Nephron (organoid): ENCODE data around the gene SEMA5A.

ENCODE experiments used
- H3K27ac Mint-ChIP-seq, 3 experiments: 2 replicates each; pipeline ENCODE4 v1.8.0; 2020; ENCODE audit warnings: mixed read lengths in 3 of 3, mild to moderate bottlenecking in 2 of 3, moderate library complexity in 1 of 3
- H3K27me3 Mint-ChIP-seq: 2 replicates; pipeline ENCODE4 v1.8.0; 2021; ENCODE audit warnings: low read depth, mild to moderate bottlenecking, moderate library complexity, mixed read lengths
- H3K36me3 Mint-ChIP-seq: 2 replicates; pipeline ENCODE4 v1.8.0; 2020; ENCODE audit warnings: low read depth, mixed read lengths
- H3K4me1 Mint-ChIP-seq: 2 replicates; pipeline ENCODE4 v1.8.0; 2020; ENCODE audit warnings: mixed read lengths
- H3K4me3 Mint-ChIP-seq, 3 experiments: 2 replicates each; pipeline ENCODE4 v1.8.0; 2020; ENCODE audit warnings: mild to moderate bottlenecking in 3 of 3, mixed read lengths in 3 of 3, moderate library complexity in 2 of 3
- H3K9me3 Mint-ChIP-seq: 2 replicates; pipeline ENCODE4 v1.8.0; 2020; ENCODE audit warnings: mixed read lengths
- CTCF ChIP-seq, 3 experiments: fragments of 200-600 bp; sonication (generic); IDR thresholded peaks; one replicate each; pipeline ENCODE4 v1.5.0; 2021; ENCODE audit warnings: antibody characterized with exemption in 3 of 3; ENCODE audit not compliant: unreplicated experiment in 3 of 3

Gene SEMA5A

DNA sequence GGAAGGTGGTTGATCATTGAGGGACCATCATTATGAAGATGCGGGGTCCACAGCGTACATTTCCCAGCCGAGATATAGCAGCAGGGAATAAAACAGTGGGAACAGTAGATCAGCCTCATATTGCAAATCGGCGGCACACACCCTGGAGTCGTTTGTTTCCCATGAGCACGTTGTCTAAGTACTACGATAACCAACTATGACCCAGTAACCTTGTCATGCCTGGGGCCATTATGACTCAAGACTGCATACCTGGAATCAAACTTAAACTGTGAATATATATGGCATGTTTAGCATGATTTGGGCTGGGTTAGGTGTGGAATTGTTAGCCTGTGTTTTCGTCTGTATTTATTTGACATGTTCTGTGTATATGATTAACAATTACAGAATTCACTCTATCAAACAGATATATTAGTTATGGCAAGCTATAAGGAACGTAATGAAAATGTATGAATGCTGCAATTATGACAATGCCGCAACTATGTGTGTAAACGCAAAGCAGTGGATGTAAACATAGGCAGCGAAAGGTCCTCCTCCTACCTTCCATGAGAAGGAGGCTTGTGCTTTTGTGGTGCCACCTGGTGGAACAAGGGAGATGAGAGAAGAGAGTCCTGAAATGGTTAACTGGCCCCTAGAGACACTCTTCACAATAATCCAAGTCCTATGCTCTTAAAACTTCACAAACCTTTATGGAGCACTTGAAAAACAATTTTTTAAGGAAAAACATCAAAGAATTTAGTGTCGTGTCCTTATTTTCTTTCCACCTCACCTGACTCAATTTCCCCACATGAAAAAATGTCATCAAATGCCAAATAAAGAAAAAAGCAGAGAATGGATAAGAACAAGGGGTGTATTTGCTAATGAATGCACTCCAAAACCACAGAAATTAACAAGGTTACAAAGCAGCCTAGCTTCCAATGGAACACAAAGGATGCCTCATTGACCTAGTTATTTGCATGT is 47.1 kb downstream of the SEMA5A start:
- Mint-ChIP-seq H3K36me3 (peaks cover 3% of the 10 kb centered on the region), H3K9me3 (no peaks in the 10 kb centered on the region), H3K27me3 (peaks cover 5% of the 10 kb centered on the region), H3K27ac (no peak overlapping the region), H3K4me1 (peaks cover 22% of the 10 kb centered on the region), H3K4me3 (no peak overlapping the region)
- TF ChIP-seq CTCF (IDR thresholded peaks at IDR 0.05; ENCODE audit: unreplicated experiment in 3 of 3) = peak in 1 of 3 experiments; percentile 26

DNA sequence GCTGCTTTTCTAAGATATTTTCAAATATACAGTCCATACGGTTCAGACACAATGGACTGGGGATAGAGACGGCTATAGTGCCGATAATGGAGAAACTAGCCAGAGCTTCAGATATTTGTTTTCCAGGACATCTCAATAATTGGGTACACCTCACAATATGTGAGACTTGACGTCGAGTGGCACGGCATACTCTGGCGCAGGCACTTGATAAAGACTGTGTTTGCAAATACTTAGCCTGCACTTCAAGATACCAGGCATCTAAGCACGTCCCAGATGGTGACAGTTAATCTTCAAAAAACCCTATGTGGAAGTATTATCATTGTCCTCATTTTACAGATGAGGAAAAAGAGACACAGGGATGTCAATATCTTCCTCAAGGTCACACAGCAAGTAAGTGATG is 48.5 kb downstream of the SEMA5A start:
- no peak overlapping the region for H3K27ac Mint-ChIP-seq
- no peaks in the 10 kb centered on the region for H3K9me3 Mint-ChIP-seq
- peaks cover 3% of the 10 kb centered on the region for H3K36me3 Mint-ChIP-seq
- H3K4me3 Mint-ChIP-seq = no peak overlapping the region
- peaks cover 13% of the 10 kb centered on the region for H3K4me1 Mint-ChIP-seq
- no peak for TF ChIP-seq CTCF (IDR thresholded peaks at IDR 0.05; ENCODE audit: unreplicated experiment in 3 of 3)
- H3K27me3 Mint-ChIP-seq = no peaks in the 10 kb centered on the region

- Mint-ChIP-seq H3K36me3 (peaks cover 3% of the 10 kb centered on the region), H3K9me3 (no peaks in the 10 kb centered on the region), H3K4me3 (no peak overlapping the region), H3K27ac (no peak overlapping the region), H3K27me3 (no peaks in the 10 kb centered on the region), H3K4me1 (peaks cover 12% of the 10 kb centered on the region)
- TF ChIP-seq CTCF (IDR thresholded peaks at IDR 0.05; ENCODE audit: unreplicated experiment in 3 of 3) = no peak
Measured at GRCh38 chr5:9496801-9497200, 49.1 kb downstream of the SEMA5A start.

GRCh38 chr5:9495121-9495520 is 50.8 kb downstream of the SEMA5A start:
- Mint-ChIP-seq H3K4me3 (no peak overlapping the region), H3K4me1 (no peaks in the 10 kb centered on the region), H3K36me3 (peaks cover 3% of the 10 kb centered on the region), H3K27me3 (no peaks in the 10 kb centered on the region), H3K9me3 (no peaks in the 10 kb centered on the region), H3K27ac (no peak overlapping the region)
- no peak for TF ChIP-seq CTCF (IDR thresholded peaks at IDR 0.05; ENCODE audit: unreplicated experiment in 3 of 3)

DNA sequence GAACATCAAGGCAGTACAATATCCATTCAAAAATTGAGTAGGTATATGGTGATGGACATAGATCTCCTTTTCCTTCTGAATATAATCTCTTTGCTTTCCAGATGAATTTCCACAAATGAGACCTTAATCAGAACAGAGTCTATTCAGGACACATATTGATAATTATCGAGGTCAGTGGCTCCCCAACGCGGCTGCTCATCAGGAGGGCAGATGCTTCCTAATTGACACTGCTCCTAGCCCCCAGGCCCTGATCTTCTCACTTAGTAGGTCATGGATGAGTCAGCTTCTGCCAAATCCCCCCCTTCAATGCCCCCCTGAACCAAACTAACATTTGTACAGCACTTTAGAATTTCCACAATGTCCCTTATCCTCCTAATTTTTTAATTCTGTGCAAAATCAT is 51.6 kb downstream of the SEMA5A start:
- Mint-ChIP-seq H3K27ac (no peak overlapping the region), H3K9me3 (no peaks in the 10 kb centered on the region), H3K27me3 (no peaks in the 10 kb centered on the region), H3K4me1 (no peaks in the 10 kb centered on the region), H3K36me3 (peaks cover 3% of the 10 kb centered on the region), H3K4me3 (no peak overlapping the region)
- no peak for TF ChIP-seq CTCF (IDR thresholded peaks at IDR 0.05; ENCODE audit: unreplicated experiment in 3 of 3)
